Loucy (cell line): Measurements from ENCODE around the gene SMIM8.

Experiments used
- H2AFZ ChIP-seq: fragments of 200-600 bp; sonication (generic); 2 replicates; pipeline ENCODE4 v1.6.0; 2016; ENCODE audit warnings: antibody characterized with exemption, mild to moderate bottlenecking, low read length, moderate library complexity
- H3F3A ChIP-seq: fragments of 200-600 bp; 2 replicates; pipeline ENCODE4 v1.6.0; 2016; ENCODE audit warnings: antibody characterized with exemption, low read depth, mild to moderate bottlenecking
- H3K27me3 ChIP-seq: fragments of 200-600 bp; sonication (generic); 2 replicates; pipeline ENCODE4 v1.6.1; 2014; ENCODE audit warnings: low read length, mild to moderate bottlenecking; ENCODE audit not compliant: insufficient read depth, poor library complexity, severe bottlenecking
- H3K36me3 ChIP-seq: fragments of 200-600 bp; sonication (generic); 2 replicates; pipeline ENCODE4 v1.6.1; 2016; ENCODE audit warnings: low read length; ENCODE audit not compliant: insufficient read depth
- H3K4me1 ChIP-seq: fragments of 200-600 bp; sonication (generic); 2 replicates; pipeline ENCODE4 v1.5.1; 2014; ENCODE audit warnings: low read length, mild to moderate bottlenecking; ENCODE audit not compliant: insufficient read depth, poor library complexity, severe bottlenecking
- H3K4me2 ChIP-seq: fragments of 200-600 bp; sonication (generic); 2 replicates; pipeline ENCODE4 v1.6.0; 2014; ENCODE audit warnings: antibody characterized with exemption, low read length, low read depth, mild to moderate bottlenecking; ENCODE audit not compliant: poor library complexity, severe bottlenecking
- H3K4me3 ChIP-seq: fragments of 200-600 bp; sonication (generic); 2 replicates; pipeline ENCODE4 v1.5.1; 2014; ENCODE audit warnings: low read length, mild to moderate bottlenecking, mixed read lengths; ENCODE audit not compliant: poor library complexity, severe bottlenecking
- H3K79me2 ChIP-seq: fragments of 200-600 bp; sonication (generic); 2 replicates; pipeline ENCODE4 v1.6.1; 2014; ENCODE audit warnings: low read length; ENCODE audit not compliant: insufficient read depth
- H3K9ac ChIP-seq: fragments of 200-600 bp; sonication (generic); 2 replicates; pipeline ENCODE4 v1.6.0; 2014; ENCODE audit warnings: mild to moderate bottlenecking, low read depth, low read length, moderate library complexity; ENCODE audit not compliant: poor library complexity, severe bottlenecking
- H3K9me2 ChIP-seq: fragments of 200-600 bp; sonication (generic); replicated peaks from 2 replicates; pipeline ENCODE4 v1.6.1; 2016; ENCODE audit warnings: low read depth, low read length, mixed read lengths
- H3K9me3 ChIP-seq: fragments of 200-600 bp; sonication (generic); 2 replicates; pipeline ENCODE4 v1.6.1; 2014; ENCODE audit warnings: mild to moderate bottlenecking, antibody characterized with exemption, low read length, low read depth; ENCODE audit not compliant: insufficient read depth
- H4K20me1 ChIP-seq: fragments of 200-600 bp; sonication (generic); 2 replicates; pipeline ENCODE4 v1.6.0; 2014; ENCODE audit warnings: antibody characterized with exemption, low read length, mild to moderate bottlenecking; ENCODE audit not compliant: insufficient read depth, poor library complexity, severe bottlenecking
- EZH2phosphoT487 ChIP-seq: fragments of 200-600 bp; IDR thresholded peaks from 2 replicates; pipeline ENCODE4 v1.6.1; 2018; ENCODE audit warnings: antibody characterized with exemption, mild to moderate bottlenecking, moderate library complexity, borderline replicate concordance
- TF ChIP-seq, protein P1 (sequence below): fragments of 200-600 bp; sonication (generic); conservative IDR thresholded peaks from 2 replicates; pipeline ENCODE4 v1.5.1; 2014; ENCODE audit warnings: mild to moderate bottlenecking, antibody characterized with exemption, low read length

The SMIM8 gene

DNA sequence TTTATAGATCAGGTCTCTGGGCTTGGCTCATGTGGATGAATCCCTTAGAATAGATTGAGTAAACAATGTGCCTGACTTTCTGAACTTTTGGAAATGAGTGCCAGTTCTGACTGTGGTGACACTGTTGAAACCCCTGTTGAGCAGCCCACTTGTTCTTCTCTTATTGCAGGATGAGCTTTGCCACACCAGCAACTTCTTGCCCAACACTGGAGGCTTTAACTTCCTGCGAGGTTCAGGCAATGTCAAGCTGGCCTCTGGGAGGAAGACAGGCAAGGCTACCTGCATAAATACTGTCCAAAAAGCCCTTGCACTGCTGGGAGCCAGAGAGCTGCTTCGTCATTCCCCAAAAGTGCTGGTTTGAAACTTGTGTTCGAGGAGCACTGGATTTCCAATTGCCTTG is 32.8 kb upstream of the SMIM8 start:
- H3K79me2 ChIP-seq, result no peaks in the 10 kb centered on the region
- H3K9me2 ChIP-seq, result no peaks in the 10 kb centered on the region
- no peak overlapping the region for H3K4me2 ChIP-seq

DNA sequence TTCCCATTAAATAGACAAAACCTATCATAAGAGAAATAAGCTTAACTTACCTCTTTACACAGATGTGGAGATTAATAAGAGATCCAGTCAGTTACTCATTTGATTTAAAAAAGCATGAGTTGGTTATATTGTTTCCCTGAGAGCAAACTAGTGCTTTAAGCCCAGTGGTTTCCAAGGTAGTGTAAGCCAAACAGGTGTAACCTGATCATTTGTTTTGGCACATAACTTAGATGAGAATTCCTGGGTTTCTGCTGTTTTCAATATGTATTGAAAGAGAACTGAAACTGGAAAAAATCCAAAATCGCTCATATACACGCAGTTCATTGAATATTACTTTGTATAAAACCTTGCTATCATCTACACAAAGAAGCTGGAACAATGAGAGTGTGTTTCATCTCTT is 30.5 kb upstream of the SMIM8 start:
- TF ChIP-seq, protein P1, sequence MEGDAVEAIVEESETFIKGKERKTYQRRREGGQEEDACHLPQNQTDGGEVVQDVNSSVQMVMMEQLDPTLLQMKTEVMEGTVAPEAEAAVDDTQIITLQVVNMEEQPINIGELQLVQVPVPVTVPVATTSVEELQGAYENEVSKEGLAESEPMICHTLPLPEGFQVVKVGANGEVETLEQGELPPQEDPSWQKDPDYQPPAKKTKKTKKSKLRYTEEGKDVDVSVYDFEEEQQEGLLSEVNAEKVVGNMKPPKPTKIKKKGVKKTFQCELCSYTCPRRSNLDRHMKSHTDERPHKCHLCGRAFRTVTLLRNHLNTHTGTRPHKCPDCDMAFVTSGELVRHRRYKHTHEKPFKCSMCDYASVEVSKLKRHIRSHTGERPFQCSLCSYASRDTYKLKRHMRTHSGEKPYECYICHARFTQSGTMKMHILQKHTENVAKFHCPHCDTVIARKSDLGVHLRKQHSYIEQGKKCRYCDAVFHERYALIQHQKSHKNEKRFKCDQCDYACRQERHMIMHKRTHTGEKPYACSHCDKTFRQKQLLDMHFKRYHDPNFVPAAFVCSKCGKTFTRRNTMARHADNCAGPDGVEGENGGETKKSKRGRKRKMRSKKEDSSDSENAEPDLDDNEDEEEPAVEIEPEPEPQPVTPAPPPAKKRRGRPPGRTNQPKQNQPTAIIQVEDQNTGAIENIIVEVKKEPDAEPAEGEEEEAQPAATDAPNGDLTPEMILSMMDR, result no peak
- TF ChIP-seq EZH2phosphoT487, result no peak
- Histone ChIP-seq H3K9me3 (no peaks in the 10 kb centered on the region), H3F3A (no peaks in the 10 kb centered on the region), H3K4me3 (no peak overlapping the region), H2AFZ (no peak overlapping the region), H3K4me2 (no peak overlapping the region), H4K20me1 (no peaks in the 10 kb centered on the region), H3K4me1 (no peaks in the 10 kb centered on the region), H3K9ac (no peak overlapping the region), H3K9me2 (no peaks in the 10 kb centered on the region), H3K27me3 (no peaks in the 10 kb centered on the region), H3K79me2 (no peaks in the 10 kb centered on the region), H3K36me3 (no peaks in the 10 kb centered on the region)

More for the DNA sequence above, 32.8 kb upstream of the SMIM8 start:
- no peaks in the 10 kb centered on the region for H4K20me1 ChIP-seq
- H3K9me3 ChIP-seq, result no peaks in the 10 kb centered on the region
- no peaks in the 10 kb centered on the region for H3K36me3 ChIP-seq
- no peak overlapping the region for H2AFZ ChIP-seq
- no peak overlapping the region for H3K9ac ChIP-seq
- TF ChIP-seq EZH2phosphoT487, result no peak
- TF ChIP-seq, protein P1, result no peak
- H3F3A ChIP-seq, result no peaks in the 10 kb centered on the region
- no peaks in the 10 kb centered on the region for H3K27me3 ChIP-seq
- H3K4me1 ChIP-seq, result no peaks in the 10 kb centered on the region
- no peak overlapping the region for H3K4me3 ChIP-seq

DNA sequence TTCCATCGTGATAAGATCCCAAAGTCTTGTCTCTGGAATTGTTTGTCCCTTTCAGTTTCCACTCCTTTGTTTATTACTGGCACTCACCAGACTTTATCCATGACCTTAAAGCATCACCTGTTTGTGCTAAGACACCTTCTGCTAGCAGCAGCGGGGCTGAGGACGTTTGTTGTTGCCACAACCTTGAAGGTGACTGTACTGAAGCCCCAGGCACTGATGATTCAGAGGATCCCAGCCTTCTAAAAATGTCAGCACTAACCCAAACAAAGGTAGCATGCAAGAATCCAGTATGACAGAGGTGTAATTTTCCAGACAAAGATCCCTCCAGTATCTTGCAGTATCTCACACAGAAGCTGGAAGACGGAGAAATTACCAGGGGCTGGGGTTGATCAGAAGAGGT is 28.9 kb upstream of the SMIM8 start:
- TF ChIP-seq, protein P1, result no peak
- TF ChIP-seq EZH2phosphoT487, result no peak
- H3K27me3 ChIP-seq, result no peaks in the 10 kb centered on the region

More for the DNA sequence above, 28.9 kb upstream of the SMIM8 start:
- H4K20me1 ChIP-seq, result no peaks in the 10 kb centered on the region
- H3K9ac ChIP-seq, result no peak overlapping the region
- no peak overlapping the region for H3K4me2 ChIP-seq
- H3K79me2 ChIP-seq, result no peaks in the 10 kb centered on the region
- no peaks in the 10 kb centered on the region for H3K9me2 ChIP-seq
- H3K4me3 ChIP-seq, result no peak overlapping the region
- H2AFZ ChIP-seq, result no peak overlapping the region
- H3F3A ChIP-seq, result no peaks in the 10 kb centered on the region
- no peaks in the 10 kb centered on the region for H3K36me3 ChIP-seq
- H3K9me3 ChIP-seq, result no peaks in the 10 kb centered on the region
- no peaks in the 10 kb centered on the region for H3K4me1 ChIP-seq
